ENCODE results near the gene KIF5C.
A peak's percentile ranks its signal among the peaks of the same experiment; 100 is the strongest.

KIF5C gene

DNA sequence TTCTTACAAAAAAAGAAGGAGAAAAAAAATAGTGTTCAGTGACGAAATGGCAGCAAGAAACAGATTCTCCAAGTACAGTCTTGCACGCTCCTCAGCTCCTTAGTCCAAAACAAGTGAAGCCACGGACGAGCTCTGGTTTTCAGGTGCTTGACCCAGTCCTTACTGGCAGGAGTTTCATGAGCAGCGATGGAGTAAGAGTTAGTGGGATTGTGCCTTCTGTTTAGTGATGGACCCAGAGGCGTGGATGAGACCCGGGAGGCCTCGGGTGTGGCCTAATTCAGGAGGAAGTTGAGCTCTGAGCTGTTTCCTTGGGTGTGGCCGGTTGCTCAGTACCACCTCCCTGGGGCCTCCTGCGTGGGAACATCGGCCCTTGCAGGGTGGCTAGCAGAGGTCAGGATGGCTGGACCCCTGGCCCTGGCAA lies 52.0 kb downstream of the KIF5C start:
- DNase-seq = peak; percentile 40

DNA sequence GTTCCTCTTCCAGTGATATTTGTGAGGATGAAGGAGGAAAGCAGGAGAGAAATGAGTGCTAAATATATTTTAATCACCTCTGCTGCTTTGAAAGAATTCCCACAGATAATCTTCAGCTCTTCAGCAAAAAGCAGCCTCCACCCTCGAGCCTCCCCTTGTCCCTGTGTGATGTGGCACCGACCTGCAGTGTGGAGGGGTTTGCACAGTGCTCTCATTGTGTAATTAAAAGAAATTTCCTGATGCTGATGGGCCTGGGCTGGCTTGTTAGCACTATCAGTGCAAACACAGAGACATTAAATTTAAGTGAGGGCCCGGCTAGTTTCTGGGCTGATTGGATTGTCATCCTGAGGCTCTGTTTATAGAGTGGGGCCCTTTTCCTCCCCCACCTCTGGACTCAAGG lies 53.4 kb downstream of the KIF5C start:
- no peak for DNase-seq

GRCh38 chr2:148930046-148930775 lies 55.2 kb downstream of the KIF5C start:
- no peak for DNase-seq

GRCh38 chr2:148932536-148932935 lies 57.5 kb downstream of the KIF5C start:
- no peak for DNase-seq

DNA sequence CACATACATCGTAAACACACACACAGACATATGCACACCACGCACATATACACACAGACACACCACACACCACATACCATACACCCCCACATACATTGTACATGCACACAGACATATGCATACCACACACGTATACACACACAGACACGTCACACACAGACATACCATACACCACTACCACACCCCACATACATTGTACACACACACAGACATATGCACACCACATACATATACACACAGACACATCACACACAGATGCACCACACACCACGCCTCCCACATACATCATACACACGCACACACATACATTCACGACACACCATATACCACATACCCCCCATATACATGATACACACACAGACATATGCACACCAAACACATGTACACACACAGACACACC lies 58.4 kb downstream of the KIF5C start:
- DNase-seq = no peak

- DNase-seq = no peak
Observed at GRCh38 chr2:148935791-148936190, 60.8 kb downstream of the KIF5C start.

DNA sequence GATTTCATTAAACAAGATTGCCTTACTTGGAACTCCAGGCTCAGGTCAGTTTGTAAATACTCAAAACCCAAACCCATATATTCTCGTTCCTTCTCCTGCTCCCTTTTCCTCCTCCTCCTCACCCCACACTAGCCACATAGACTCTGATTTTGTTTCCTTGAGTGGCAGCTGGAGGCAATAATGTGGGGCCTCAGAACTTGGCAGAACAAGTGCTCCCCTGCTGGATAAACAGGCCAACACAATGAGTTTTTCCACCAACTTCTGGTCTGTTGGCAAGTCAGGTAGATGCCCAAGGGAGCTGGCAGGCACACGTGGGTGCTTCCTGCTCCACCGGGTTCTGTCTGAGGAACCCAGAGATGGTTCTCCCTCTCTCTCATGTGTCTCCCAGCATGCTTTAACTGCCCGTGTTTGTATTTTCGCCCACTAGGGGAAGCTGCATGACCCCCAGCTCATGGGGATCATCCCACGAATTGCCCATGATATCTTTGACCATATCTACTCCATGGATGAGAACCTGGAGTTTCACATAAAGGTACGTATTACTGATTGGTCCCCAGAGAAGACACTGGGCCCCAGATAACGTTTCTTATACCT lies 61.9 kb downstream of the KIF5C start:
- no peak for DNase-seq

DNA sequence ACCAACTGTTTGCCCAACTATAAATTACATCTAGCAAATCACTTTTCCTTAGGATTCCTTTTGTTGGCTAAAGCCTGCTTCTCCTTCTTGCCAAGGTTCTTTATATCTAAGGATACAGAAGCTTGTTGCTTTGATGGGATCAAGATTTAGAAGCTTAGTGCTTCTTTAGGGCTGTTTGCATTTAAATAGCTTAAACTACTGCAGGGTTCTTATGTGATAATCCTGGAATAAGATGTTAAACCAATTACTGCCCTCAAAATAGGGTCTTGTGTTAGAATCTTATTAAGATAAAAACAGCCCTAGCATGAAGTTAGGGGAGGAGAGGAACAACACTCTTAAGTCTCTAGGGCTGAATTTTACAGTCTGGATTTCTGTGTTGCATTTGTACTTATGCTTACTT lies 64.2 kb downstream of the KIF5C start:
- no peak for DNase-seq

DNA sequence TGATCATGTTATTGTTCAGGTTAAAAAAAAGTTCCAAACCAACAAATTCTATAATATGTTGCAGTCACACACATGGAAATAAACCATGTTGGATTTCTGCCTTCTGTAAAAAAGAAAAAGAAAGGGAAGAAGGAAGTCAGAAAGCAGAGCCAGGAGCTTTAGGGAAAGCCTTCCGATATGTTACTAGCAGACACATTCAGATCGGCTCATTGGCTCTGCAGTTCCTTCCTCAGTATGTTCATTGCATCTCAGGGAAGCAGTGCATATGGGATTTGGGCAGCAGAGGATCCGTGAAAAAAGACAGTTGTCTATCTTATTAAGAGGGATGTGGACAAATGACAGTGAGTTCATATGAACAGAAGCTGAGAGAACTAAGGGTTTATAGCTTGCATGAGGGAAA lies 68.1 kb downstream of the KIF5C start:
- DNase-seq = no peak

DNA sequence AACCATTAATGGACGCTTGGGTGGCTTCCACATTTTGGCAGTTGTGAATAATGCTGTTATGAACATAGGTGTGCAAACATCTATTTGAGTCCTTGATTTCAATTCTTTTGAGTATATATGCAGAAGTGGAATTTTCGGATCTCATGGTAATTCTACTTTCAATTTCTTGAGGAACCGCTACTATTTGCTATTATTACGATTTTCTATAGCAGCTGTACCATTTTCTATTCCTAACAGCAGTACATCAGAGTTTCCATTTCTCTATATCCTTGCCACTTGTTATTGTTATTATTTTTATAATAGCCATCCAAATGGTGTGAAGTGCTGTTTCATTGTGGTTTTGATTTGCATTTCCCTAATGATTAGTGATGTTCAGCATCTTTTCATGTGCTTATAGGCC lies 69.5 kb downstream of the KIF5C start:
- no peak for DNase-seq

DNA sequence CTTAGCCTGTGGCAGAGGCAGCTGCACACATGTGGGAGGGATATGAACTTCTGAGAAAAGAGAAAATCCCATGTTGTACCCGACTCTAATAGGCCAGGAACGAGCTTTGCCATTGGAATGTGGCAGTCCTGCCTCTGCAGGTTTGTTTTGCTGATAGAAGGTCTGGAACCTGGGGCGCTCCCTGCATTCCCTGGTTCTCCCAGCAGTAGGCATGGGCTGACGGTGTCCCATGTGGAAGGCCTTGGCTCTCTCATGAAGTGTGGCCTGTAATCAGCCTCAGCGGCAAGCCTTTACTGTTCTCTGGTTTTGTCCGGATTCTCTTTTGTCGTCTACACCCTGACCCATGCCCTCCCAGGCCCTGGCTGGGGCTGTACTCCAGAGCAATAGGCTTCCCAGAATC lies 72.3 kb downstream of the KIF5C start:
- no peak for DNase-seq

DNA sequence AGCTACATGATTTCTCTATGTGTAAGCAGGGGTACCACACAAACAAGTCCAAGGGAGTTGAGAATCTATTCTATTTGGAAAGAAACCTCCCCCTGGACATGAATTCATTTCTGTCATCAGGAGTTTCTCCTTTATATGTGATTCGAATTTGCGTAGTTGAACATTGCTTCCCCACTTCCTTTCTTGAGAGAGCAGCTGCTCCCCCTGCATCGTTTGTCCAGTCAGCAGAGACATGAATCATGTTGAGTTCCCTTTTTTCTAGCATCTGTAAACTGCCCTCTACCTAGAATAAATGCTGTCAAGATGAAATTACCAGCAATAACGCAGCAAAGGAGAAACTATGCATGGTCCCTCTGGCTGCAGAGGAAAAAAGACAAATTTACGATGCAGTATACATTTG lies 73.8 kb downstream of the KIF5C start:
- no peak for DNase-seq

DNA sequence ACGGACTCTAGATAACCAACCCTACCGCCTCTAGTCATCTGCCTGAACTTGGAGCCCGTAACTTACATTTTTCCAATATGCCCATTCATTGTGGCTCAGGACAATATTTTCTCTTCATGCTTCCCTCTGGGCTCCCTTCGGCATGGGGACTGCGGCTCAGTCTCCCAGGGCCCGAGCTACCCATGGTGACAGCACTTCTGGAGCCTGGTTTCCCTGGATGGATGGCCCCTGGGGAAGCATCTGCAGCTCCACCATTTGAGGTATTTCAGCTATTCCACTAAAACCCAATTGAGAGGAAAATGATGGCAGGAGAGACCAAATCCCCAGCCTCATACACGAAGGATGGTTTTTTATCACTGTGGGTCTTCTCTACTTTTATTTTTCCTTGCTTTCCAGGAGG lies 74.3 kb downstream of the KIF5C start:
- no peak for DNase-seq

DNA sequence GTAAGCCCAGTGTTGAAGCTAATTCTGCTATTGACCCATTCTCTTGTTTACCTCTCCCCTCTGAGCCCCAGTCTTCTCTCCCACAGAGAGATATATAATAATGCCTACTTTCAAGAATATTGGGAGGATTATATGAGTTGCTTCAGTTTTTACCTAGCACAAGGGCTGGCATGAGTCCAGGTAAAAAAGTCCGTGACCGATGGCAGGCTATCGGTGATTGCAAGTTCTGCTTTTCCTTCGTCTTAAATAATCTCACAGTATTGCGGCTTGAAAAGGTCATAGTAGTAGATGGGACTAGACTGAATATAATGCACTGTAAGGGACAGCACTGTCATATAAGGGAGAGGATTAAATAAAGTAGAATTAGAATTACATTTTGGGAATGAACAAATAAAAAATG lies 77.6 kb downstream of the KIF5C start:
- no peak for DNase-seq

GRCh38 chr2:148953426-148953825 lies 78.4 kb downstream of the KIF5C start:
- no peak for DNase-seq

DNA sequence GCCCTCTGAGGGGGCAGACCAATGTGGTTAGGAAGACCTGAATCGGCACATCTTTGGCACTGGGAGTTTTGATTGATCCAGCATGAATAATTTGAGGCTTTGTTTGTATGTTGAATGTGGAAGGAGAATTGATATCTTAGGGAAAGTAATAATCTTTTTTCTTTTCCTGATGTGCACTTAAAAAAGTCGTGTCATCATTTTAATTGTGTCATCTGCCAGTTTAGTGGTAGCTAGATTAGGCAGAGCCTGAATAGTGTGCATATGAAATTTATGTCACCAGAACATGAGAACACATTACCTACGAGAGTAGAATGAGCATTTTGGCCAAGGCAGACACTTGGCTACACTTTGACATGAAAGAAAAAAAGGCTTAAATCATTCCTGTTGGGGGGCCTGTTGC lies 79.5 kb downstream of the KIF5C start:
- DNase-seq = no peak

DNA sequence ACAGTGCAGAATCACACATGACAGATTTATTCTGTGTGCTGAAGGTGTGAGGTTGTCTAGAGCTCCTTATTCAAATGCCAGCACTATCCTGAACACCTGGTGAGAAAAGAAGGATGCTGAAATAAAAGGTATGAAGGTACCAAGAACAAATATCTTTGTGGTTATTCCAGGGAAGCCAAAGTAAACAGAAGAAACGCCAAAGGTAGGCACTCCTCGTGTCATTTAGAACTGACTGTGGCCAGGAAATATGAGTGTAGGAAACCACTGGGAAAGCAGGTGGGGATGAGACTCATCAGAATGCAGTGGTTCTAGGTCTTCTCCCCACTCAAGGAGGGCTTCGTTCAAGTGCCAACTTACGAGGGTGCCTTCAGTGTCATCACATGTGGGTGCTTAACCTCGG lies 80.8 kb downstream of the KIF5C start:
- DNase-seq = no peak

DNA sequence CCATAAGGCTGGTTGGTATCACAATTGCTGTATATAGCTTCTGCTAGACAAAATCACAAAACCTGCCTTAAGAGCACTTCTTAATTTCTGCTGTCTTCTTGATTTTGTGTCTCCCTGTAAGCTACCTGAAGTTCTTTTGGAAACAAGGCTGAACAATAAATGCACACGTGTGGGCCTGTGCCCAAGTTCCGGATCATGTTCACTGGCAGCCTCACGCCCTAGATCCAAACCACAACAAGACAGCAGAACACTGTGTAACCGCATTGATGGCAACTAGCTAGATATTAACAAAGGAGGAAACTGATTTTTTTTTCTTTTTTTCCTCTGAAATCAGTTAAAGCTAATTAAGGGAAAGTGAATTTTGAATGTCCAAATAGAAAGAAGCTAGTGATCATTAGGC lies 82.0 kb downstream of the KIF5C start:
- no peak for DNase-seq

GRCh38 chr2:148959745-148960144 lies 84.7 kb downstream of the KIF5C start:
- DNase-seq = no peak

GRCh38 chr2:148960483-148960882 lies 85.5 kb downstream of the KIF5C start:
- DNase-seq = no peak

DNA sequence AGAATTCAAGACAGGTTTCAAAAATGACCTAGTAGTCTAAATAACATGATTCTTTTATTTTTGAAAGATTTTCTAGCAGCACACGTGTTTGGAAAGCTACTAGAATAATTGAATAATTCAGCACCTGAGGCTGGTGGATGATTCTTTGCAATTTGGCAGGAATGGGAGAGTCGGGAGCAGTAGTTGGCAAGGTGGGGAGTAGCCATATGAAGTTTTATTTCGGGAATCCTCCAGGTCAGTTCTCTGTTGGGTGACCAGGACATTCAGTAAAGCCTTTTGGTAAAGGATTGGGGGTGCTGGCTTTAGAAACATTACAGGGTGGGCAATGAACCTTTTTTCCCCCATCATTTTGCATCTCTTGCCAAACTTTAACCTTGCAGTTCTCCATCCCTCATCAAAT lies 88.4 kb downstream of the KIF5C start:
- DNase-seq = no peak

DNA sequence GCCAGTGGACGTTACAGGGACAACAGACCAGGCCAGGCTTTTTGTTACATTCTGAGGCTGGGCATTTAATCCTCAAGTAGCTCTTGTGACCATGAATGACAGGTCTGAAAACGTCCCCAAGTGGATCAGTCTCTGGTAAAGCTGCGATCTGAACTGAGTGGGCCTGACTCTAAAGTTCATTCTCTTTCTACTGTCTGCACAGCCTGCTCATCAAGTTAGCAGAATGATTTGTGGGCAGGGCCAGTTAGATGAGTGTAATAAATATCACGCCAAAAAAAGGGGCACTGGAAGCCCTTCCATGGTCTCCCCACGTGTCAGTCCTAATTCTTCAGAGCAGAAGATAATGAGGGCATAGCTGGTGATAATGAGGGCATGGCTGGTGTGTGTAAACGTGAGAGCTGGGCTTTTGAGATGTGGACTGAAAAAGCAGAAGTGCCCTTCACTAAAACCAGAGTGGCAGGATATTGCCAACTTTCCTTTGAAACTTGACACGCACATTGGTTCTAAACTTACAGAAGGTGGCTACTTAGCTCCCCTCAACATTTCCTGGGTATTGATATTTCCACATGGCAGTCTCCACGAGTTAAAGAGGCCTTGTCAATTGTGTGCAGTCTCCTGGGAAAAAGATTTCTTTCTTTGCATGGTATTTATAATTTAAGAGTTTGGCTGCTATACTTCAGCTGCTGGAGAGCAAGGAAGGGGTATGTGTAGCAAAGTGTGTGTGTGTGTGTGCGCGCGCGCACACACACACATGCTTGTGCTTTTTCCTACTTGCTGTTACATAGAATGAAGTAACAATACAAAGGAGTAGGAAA lies 90.8 kb downstream of the KIF5C start:
- no peak for DNase-seq

GRCh38 chr2:148966438-148966758 lies 91.4 kb downstream of the KIF5C start:
- no peak for DNase-seq

- no peak for DNase-seq
Observed at GRCh38 chr2:148967056-148967455, 92.0 kb downstream of the KIF5C start.
